Measurements from ENCODE around the gene NRXN3.

Gene NRXN3

GRCh38 chr14:79443602-79444001, 1273.4 kb downstream of the NRXN3 start:
- ATAC-seq (ENCODE audit: low read depth) (no peak), DNase-seq (ENCODE audit: low spot score) (no peak)
- H3K4me1 ChIP-seq (ENCODE audit: insufficient read depth, poor library complexity, severe bottlenecking) = no peaks in the 10 kb centered on the region
- no peak overlapping the region for H3K27ac ChIP-seq (ENCODE audit: poor library complexity, severe bottlenecking)
- H3K27me3 ChIP-seq (ENCODE audit: insufficient read depth, poor library complexity, severe bottlenecking) = no peaks in the 10 kb centered on the region
- no peaks in the 10 kb centered on the region for H3K36me3 ChIP-seq (ENCODE audit: low read depth)
- no peak for TF ChIP-seq CTCF (IDR thresholded peaks at IDR 0.05; ENCODE audit: poor library complexity, severe bottlenecking)
- no peak overlapping the region for H3K4me3 ChIP-seq (ENCODE audit: severe bottlenecking)
- H3K9me3 ChIP-seq (ENCODE audit: severe bottlenecking) = no peaks in the 10 kb centered on the region

- DNase-seq (ENCODE audit: low spot score) = no peak
Observed at GRCh38 chr14:79448960-79449359, 1278.8 kb downstream of the NRXN3 start.

GRCh38 chr14:79451601-79452000, 1281.4 kb downstream of the NRXN3 start:
- ATAC-seq (ENCODE audit: low read depth) (no peak), DNase-seq (ENCODE audit: low spot score) (no peak)
- H3K4me3 ChIP-seq (ENCODE audit: severe bottlenecking) = no peak overlapping the region
- TF ChIP-seq CTCF (IDR thresholded peaks at IDR 0.05; ENCODE audit: poor library complexity, severe bottlenecking) = no peak
- no peak overlapping the region for H3K27ac ChIP-seq (ENCODE audit: poor library complexity, severe bottlenecking)
- no peaks in the 10 kb centered on the region for H3K36me3 ChIP-seq (ENCODE audit: low read depth)
- no peaks in the 10 kb centered on the region for H3K9me3 ChIP-seq (ENCODE audit: severe bottlenecking)
- no peaks in the 10 kb centered on the region for H3K27me3 ChIP-seq (ENCODE audit: insufficient read depth, poor library complexity, severe bottlenecking)
- H3K4me1 ChIP-seq (ENCODE audit: insufficient read depth, poor library complexity, severe bottlenecking) = no peaks in the 10 kb centered on the region

More at GRCh38 chr14:79448960-79449359, 1278.8 kb downstream of the NRXN3 start:
- no peaks in the 10 kb centered on the region for H3K27me3 ChIP-seq (ENCODE audit: insufficient read depth, poor library complexity, severe bottlenecking)
- H3K4me1 ChIP-seq (ENCODE audit: insufficient read depth, poor library complexity, severe bottlenecking) = no peaks in the 10 kb centered on the region
- H3K9me3 ChIP-seq (ENCODE audit: severe bottlenecking) = no peaks in the 10 kb centered on the region
- H3K27ac ChIP-seq (ENCODE audit: poor library complexity, severe bottlenecking) = no peak overlapping the region
- no peak overlapping the region for H3K4me3 ChIP-seq (ENCODE audit: severe bottlenecking)
- no peaks in the 10 kb centered on the region for H3K36me3 ChIP-seq (ENCODE audit: low read depth)
- ATAC-seq (ENCODE audit: low read depth) = no peak
- TF ChIP-seq CTCF (IDR thresholded peaks at IDR 0.05; ENCODE audit: poor library complexity, severe bottlenecking) = no peak

- Histone ChIP-seq H3K36me3 (ENCODE audit: low read depth) (no peaks in the 10 kb centered on the region), H3K27ac (ENCODE audit: poor library complexity, severe bottlenecking) (no peak overlapping the region), H3K4me1 (ENCODE audit: insufficient read depth, poor library complexity, severe bottlenecking) (no peaks in the 10 kb centered on the region), H3K9me3 (ENCODE audit: severe bottlenecking) (no peaks in the 10 kb centered on the region), H3K4me3 (ENCODE audit: severe bottlenecking) (no peak overlapping the region), H3K27me3 (ENCODE audit: insufficient read depth, poor library complexity, severe bottlenecking) (peaks cover 5% of the 10 kb centered on the region)
- no peak for TF ChIP-seq CTCF (IDR thresholded peaks at IDR 0.05; ENCODE audit: poor library complexity, severe bottlenecking)
- ATAC-seq (ENCODE audit: low read depth) = no peak
- DNase-seq (ENCODE audit: low spot score) = no peak
Observed at GRCh38 chr14:79453276-79453675, 1283.1 kb downstream of the NRXN3 start.

- Histone ChIP-seq H3K27ac (ENCODE audit: poor library complexity, severe bottlenecking) (no peak overlapping the region), H3K9me3 (ENCODE audit: severe bottlenecking) (no peaks in the 10 kb centered on the region), H3K4me1 (ENCODE audit: insufficient read depth, poor library complexity, severe bottlenecking) (no peaks in the 10 kb centered on the region), H3K4me3 (ENCODE audit: severe bottlenecking) (no peak overlapping the region), H3K27me3 (ENCODE audit: insufficient read depth, poor library complexity, severe bottlenecking) (peaks cover 9% of the 10 kb centered on the region), H3K36me3 (ENCODE audit: low read depth) (no peaks in the 10 kb centered on the region)
- ATAC-seq (ENCODE audit: low read depth) (no peak), DNase-seq (ENCODE audit: low spot score) (no peak)
- no peak for TF ChIP-seq CTCF (IDR thresholded peaks at IDR 0.05; ENCODE audit: poor library complexity, severe bottlenecking)
Observed at GRCh38 chr14:79464468-79464867, 1294.3 kb downstream of the NRXN3 start.

Measured in RWPE2 (cell line).